CD4-positive, alpha-beta T cell treated with Interleukin-2 at 100 ng/mL for 4 hours (primary cell): ENCODE data around the gene KCP.

Experiments used
- DNase-seq: peaks from one replicate; pipeline ENCODE4 v3.0.0-alpha.2; 2020; ENCODE audit warnings: low spot score

Gene KCP

DNA sequence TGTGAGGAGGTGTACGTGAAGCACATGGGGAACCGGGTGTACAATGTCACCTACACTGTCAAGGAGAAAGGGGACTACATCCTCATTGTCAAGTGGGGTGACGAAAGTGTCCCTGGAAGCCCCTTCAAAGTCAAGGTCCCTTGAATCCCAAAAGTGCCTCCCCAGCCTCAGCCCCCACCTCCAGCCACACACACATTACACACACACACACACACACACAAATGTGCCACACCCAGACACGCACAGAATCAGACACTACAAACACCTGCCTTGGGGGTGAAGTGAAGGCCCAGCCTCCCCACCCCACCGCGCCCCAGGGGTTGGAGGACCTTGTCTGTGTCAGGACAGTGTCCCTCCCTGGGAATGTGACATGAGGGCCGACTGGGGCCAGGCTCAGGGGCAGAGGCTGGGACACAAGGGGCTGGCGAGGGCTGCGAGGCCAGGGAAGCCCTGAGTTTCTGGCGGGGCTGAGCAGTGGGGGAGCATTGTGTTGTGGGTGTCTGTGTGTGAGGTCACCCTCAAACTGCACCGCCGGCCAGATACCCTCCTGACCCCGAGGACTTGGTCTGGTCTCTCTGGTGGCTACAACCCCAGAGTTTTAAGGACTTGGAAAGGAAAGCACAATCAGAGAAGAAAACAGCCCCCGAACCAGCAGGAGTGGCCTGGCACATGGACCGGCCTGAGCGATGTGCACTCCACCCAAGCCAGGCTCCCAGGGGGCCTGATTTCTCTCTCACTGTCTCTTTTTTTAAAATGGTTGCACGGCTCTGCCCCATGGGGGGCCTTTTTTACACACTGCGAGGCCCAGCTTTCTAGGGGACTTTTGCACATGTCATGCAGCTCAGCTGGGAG is 51.9 kb downstream of the KCP start:
- no peak for DNase-seq

DNA sequence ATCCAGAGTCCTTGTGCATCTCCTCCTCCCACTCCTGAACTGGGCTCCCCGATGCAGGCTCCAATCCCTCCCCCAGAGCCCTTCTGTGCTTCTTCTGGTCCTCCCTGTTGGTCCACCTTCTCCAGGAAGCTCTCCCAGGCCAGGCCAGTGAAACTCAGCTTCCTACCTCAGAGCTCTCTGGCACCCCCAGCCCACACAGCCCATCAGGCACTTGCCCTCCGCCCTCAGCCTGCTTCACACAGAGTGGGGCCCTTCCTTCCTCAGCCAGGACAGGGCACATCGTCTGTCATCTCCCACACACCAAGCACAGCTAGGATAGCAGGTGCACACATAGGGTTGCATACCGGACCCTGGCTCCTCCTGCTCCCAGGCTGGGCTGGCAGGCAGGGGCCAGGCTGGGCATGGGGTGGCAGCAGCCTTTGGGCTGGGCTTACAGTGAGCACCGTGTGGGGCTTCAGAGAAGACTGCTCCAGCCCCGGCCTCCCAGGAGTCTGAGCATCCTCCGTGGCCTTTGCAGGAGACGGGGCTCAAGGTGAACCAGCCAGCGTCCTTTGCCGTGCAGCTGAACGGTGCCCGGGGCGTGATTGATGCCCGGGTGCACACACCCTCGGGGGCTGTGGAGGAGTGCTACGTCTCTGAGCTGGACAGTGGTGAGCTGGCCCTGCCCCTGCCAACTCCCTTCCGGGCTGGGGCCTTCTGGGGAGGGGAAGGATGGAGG is 54.3 kb downstream of the KCP start:
- DNase-seq = no peak

DNA sequence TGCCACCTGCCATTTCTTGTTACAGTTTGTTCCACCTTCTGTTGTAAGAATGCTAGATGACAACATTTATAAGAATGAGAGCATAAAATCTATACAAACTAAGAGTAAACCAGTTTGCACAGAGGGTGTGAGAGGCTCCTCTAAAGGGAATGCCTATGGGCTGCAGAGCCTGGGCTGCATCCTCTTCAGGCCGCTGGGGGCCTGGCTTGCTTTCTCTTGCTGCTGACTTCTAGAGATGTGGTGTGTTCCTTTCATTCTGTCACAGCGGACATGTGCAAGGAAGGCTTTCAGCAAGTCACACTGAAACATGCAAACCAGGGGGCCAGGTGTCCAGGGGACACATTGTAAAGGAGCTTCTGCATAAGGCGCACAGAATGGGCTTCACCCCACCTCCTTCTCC is 55.0 kb downstream of the KCP start:
- no peak for DNase-seq

DNA sequence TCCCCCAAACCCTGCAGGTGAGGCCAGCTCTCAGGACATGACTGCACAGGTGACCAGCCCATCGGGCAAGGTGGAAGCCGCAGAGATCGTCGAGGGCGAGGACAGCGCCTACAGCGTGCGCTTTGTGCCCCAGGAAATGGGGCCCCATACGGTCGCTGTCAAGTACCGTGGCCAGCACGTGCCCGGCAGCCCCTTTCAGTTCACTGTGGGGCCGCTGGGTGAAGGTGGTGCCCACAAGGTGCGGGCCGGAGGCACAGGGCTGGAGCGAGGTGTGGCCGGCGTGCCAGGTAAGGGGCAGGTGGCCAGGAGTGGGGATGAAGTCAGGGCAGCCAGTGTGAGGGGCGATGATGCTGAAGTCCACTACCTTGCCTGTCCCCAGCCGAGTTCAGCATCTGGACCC is 56.1 kb downstream of the KCP start:
- DNase-seq = no peak

DNA sequence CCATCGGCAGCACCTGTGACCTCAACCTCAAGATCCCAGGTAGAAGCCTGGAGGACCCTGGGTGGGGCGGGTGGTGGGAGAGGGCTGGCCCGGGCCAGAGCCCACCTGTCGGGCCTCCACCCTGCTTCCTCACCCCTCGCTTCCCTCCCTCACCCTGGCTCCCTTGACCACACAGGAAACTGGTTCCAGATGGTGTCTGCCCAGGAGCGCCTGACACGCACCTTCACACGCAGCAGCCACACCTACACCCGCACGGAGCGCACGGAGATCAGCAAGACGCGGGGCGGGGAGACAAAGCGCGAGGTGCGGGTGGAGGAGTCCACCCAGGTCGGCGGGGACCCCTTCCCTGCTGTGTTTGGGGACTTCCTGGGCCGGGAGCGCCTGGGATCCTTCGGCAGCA is 56.7 kb downstream of the KCP start:
- no peak for DNase-seq

DNA sequence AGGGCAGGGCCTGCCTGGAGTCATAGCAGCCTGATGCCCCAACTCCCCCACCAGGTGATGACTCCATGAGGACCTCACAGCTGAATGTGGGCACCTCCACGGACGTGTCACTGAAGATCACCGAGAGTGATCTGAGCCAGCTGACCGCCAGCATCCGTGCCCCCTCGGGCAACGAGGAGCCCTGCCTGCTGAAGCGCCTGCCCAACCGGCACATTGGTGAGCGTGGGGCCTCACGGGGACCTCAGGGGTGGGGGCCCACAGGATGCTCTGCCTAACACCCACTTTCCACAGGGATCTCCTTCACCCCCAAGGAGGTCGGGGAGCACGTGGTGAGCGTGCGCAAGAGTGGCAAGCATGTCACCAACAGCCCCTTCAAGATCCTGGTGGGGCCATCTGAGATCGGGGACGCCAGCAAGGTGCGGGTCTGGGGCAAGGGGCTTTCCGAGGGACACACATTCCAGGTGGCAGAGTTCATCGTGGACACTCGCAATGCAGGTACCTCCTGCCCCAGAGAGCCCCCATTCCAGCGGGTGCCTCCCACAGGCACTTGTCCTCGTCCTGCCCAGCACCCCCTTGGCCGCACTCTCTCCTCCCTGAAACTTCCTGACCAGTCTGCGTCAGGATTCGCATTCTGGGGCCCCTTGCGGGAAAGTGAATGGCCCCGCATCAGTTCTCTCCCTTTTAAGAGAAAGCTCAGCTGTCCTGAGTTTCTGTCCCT is 57.8 kb downstream of the KCP start:
- no peak for DNase-seq

DNA sequence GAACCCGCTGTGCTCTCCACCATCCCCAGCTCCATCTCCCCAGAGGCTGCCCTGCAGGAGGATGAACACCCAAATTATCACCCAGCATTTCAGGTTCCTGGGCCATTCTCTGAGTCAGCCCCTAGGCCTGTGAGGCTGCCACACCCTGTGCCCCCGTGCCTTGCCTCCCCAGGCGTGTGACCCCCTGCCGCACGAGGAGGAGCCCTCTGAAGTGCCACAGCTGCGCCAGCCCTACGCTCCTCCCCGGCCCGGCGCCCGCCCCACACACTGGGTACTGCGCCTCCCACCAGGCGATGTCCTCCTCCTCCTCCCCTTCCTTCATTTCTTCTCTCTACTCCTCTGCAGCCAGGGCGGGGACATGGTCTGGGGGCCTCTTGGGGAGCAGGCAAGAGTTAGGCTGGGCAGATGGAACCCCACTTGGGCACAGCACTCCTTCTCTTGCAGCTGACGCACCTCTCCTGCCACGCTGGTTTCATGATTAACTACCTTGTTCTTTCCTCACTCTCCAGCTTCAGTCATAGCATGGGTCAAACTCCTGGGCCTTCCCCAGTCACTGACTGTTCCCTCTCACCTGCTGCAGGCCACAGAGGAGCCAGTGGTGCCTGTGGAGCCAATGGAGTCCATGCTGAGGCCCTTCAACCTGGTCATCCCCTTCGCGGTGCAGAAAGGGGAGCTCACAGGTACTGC is 60.6 kb downstream of the KCP start:
- no peak for DNase-seq

DNA sequence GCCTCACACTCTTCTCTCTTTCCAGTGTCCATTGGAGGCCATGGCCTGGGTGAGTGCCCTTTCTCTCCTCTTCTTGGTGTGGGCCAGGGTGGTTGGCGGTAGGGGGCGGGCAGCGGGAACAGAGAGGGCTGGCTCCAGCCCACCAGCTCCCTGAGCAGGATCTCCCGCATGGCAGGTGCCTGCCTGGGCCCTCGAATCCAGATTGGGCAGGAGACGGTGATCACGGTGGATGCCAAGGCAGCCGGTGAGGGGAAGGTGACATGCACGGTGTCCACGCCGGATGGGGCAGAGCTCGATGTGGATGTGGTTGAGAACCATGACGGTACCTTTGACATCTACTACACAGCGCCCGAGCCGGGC is 61.4 kb downstream of the KCP start:
- no peak for DNase-seq

DNA sequence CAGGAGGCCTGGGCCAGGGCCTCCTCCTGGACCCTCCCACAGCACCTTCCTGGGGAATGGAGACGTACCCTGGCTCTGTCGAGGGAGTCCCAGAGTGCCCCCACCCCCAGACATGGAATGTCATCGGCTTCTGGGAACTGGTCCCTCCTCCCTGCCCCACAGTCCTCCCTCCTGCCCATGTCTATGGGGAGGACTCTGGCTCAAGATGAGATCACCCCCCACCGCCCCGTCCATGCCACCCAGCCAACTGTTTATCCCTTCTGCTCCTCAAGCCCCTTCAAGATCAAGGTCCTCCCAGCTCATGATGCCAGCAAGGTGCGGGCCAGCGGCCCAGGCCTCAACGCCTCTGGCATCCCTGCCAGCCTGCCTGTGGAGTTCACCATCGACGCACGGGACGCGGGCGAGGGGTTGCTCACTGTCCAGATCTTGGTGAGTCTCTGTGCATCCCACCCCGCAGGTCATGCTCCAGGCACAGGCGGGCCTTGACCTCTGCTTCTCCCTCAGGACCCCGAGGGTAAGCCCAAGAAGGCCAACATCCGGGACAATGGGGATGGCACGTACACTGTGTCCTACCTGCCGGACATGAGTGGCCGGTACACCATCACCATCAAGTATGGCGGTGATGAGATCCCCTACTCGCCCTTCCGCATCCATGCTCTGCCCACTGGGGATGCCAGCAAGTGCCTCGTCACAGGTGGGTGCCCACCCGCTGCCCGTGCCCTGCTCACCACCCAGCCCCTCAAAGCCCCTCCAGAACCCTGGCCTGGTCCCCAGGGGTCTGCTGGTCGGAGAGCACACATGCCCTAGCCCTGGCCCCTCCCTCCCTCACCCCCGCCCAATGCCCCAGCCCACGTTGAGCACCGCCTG is 62.0 kb downstream of the KCP start:
- DNase-seq = no peak

DNA sequence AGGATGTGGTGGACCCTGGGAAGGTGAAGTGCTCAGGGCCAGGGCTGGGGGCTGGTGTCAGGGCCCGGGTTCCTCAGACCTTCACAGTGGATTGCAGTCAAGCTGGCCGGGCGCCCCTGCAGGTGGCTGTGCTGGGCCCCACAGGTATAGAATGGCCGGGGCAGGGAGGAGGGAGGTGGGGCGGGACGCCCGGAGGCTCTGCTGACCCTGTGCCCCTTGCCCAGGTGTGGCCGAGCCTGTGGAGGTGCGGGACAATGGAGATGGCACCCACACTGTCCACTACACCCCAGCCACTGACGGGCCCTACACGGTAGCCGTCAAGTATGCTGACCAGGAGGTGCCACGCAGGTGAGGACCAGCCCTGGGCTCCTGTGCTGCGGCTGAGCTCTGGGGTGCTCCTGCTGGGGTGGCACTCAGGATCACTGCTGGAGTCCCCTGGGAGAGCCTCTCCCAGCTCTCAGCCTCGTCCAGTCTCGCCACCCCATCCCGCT is 62.7 kb downstream of the KCP start:
- DNase-seq = no peak

DNA sequence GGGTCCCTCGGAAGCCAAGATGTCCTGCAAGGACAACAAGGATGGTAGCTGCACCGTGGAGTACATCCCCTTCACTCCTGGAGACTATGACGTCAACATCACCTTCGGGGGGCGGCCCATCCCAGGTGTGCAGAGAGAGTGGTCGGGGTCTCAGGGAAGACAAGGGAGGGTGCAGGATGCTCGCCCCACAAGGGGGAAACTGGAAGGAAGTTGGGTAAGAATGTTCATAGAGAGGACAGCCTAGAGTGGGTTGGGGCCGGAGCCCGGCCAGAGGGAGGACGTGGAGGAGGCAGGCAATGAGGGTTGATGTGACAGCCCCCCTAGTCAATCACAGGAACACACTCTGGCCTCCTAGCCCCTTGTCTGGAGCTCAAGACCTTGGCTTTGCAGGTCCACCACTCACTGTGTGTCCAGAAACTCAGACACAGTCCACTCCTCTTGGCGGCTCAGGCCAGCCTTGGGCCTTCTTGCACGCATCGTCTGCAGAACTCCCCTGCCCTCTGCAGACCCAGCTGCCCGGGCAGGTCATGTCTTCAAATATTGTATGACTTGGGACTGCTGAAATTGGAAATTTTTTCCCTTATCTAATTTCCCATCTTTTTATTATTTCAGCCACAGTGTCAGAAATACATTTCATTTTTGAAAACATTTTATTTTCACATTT is 63.6 kb downstream of the KCP start:
- no peak for DNase-seq

DNA sequence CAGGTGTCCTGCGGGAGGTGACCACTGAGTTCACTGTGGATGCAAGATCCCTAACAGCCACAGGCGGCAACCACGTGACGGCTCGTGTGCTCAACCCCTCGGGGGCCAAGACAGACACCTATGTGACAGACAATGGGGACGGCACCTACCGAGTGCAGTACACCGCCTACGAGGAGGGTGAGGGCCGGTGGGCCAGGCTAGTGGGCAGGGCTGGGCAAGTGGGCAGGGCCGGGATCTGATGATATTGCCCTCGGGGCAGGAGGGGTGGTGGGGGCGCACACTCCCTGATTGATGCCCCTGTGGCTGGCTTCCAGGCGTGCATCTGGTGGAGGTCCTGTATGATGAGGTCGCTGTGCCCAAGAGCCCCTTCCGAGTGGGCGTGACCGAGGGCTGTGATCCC is 64.5 kb downstream of the KCP start:
- no peak for DNase-seq

DNA sequence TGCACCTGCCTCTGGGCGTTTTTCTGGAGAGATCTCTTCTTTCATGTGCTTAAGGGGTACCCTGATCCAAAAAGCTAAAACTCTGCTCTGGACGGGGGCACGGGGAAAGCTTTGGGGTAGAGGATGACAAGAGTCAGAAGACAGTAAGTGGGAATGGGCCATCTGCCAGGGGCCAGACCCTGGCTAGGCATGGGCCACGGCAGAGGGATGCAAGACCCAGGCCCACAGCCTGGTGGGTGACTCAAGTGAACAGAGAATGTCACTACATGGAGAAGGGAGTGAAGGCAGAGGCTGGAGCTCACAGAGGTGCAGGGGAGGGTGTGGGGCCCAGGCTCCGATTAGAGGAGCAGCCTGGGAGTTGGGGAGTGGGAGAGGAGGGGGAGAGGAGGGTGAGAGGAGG is 65.0 kb downstream of the KCP start:
- no peak for DNase-seq

DNA sequence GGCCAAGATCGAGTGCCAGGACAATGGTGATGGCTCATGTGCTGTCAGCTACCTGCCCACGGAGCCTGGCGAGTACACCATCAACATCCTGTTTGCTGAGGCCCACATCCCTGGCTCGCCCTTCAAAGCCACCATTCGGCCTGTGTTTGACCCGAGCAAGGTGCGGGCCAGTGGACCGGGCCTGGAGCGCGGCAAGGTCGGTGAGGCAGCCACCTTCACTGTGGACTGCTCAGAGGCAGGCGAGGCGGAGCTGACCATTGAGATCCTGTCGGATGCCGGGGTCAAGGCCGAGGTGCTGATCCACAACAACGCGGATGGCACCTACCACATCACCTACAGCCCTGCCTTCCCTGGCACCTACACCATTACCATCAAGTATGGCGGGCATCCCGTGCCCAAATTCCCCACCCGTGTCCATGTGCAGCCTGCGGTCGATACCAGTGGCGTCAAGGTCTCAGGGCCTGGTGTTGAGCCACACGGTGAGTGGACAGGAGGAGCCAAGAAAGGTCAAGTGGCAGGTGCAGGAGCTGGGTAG is 65.7 kb downstream of the KCP start:
- DNase-seq = no peak

DNA sequence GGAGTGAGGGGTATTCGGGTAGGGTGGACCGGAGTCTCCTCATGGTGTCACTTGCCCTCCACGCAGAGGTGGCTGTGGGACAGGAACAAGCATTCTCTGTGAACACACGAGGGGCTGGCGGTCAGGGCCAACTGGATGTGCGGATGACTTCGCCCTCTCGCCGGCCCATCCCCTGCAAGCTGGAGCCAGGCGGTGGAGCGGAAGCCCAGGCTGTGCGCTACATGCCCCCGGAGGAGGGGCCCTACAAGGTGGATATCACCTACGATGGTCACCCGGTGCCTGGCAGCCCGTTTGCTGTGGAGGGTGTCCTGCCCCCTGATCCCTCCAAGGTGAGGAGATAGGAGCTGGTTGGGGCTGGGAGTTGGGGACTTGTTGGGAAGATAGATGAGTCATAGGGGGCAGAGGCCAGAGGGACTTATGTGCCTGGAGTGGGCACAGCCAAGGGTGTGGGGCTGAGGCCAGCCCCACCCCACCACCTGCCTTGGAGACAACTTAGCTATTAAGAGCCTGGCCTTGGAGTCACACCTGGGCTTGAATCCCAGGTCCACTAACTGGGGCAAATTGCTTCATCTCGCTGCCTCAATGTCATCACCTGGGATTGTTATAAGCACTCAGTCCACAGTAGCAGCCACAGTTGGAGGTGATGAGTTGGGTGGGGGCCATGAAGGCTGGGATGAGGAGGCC is 66.4 kb downstream of the KCP start:
- DNase-seq = no peak

DNA sequence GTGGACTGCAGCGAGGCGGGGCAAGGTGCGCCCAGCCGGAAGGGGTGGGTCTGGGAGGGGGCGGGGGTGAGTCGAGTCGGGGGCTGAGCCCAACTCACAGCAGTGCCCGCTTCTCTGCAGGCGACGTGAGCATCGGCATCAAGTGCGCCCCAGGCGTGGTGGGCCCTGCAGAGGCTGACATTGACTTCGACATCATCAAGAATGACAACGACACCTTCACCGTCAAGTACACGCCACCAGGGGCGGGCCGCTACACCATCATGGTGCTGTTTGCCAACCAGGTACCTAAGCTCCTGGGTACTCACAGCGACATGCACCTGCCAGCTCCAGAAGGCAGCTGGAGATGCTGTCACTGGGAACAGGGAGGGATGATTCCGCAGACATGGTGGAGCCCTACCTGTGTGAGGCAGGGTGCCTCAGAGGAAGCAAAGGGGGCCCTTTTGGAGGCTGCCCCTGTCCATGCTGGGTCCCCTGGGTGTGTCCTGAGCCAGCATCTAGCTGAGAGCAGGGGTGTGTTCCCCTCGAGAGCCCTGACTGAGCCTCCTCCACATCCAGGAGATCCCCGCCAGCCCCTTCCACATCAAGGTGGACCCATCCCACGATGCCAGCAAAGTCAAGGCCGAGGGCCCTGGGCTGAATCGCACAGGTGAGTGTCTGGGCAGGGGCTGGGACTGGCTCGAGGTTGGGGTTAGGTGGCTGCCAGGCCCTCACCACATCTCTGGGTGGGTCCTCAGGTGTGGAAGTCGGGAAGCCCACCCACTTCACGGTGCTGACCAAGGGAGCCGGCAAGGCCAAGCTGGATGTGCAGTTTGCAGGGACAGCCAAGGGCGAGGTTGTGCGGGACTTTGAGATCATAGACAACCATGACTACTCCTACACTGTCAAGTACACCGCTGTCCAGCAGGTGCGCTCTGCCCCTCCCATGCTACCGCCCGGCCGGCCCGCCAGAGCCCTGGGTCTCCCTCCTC is 67.6 kb downstream of the KCP start:
- DNase-seq = no peak

DNA sequence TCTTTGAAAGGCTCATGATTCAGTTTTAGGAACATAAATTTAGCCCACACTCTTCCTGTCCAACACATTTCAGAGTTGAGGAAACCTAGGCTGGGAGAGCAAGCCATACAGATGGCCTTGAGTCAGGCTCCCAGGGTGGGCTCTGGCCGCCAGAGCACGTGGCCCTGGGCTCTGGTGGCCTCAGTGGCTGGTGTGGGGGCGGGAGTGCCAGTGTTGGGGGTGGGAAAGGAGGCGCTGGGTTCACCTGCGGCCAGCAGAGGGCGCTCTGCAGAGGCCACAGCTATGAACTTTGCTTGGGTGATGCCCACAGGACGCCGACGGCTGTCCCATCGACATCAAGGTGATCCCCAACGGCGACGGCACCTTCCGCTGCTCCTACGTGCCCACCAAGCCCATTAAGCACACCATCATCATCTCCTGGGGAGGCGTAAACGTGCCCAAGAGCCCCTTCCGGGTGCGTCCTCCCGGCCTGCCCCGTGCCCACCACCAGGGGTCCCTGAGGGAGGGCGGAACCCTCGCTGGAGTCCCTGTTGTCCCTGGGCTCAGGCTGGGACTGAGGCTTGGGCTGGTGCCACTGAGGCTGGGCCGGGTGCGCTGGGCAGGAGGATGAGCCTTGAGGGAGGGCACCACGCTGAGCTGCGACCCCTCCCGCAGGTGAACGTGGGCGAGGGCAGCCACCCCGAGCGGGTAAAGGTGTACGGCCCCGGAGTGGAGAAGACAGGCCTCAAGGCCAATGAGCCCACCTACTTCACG is 68.4 kb downstream of the KCP start:
- DNase-seq = peak; percentile 50

DNA sequence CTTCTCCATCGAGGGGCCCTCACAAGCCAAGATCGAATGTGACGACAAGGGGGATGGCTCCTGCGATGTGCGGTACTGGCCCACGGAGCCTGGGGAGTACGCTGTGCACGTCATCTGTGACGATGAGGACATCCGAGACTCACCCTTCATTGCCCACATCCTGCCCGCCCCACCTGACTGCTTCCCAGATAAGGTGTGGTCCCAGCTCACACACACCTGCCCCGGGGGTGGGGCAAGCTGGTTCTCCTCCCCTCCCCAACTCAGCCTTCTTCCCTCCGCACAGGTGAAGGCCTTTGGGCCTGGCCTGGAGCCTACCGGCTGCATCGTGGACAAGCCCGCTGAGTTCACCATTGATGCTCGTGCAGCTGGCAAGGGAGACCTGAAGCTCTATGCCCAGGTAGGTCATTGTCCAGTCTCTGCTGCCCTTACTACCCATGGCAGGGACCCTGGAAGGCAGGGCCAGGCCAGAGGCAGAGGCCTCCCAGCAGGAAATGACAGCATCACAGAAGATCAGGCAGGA is 69.3 kb downstream of the KCP start:
- DNase-seq = no peak
